ENCODE results near the gene GALNT10.

GALNT10 gene

DNA sequence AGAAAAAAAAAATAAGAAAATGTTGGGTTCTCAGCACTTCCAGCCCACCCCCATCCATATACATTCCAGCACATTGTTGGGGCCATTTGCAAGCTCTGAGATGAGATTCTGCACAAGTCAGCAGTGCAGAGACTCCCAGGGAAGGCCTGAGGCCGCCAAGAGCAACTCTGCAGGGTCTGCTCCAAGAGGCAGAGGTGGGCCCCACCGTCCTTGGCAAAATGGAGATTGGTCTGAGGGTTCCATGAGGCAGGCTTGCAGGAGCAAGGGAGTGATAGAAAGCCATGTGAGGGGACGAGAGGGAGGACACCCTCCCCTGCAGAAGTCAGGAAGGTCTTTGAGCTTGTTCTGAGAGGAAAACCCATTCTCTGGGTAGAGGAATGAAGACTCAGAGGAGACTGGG lies 203.3 kb downstream of the GALNT10 start:
- DNase-seq: peak in 1 of 10 donors; percentile 54
- intact Hi-C loops (cut with DNase I): no loop called here

DNA sequence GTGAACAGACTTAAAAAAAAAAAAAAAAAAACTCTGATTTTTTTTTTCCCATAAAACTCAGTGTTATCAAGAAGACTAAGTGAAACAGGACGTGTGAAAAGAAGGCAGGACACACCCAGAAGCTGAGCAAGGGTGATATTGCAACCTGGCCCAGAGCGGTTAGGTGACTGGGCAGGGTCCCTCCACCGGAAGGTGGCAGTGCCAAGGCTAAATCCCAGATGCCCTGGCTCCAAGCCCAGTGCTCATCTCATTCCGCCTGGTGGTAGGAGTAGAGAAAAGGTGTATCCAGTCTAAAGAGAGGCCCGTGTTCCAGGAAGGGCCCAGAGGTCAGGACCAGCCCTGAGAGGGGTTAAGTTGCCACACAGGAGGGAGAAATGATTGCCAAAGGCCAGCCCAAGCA lies 203.8 kb downstream of the GALNT10 start:
- intact Hi-C loops (cut with DNase I): no loop called here
- peak in 1 of 10 donors; percentile 74 for DNase-seq

- peak in 1 of 10 donors; percentile 69 for DNase-seq
- intact Hi-C loops (cut with DNase I): no loop called here
These were observed 205.0 kb downstream of the GALNT10 start for GRCh38 chr5:154395407-154396106.

DNA sequence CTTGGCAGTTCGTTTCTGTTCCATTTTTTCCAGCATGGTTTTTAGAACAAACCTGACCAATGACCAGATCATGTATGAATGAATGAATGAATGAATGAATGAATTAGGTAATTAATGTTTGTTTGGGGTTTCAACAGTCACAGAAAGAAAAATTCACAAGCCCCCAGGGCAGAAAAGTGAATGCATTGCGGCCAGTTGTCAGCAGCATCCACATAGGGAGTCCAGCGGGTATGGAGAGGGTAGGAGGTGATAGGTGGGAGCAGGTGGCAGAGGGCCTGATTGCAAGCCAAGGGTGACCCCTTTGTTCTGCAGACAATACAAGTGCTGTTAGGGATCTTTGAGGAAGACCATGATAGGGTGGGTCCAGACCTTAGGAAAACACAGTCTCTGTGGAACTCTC lies 205.6 kb downstream of the GALNT10 start:
- DNase-seq: peak in 1 of 10 donors; percentile 33
- intact Hi-C loops (cut with DNase I): no loop called here

DNA sequence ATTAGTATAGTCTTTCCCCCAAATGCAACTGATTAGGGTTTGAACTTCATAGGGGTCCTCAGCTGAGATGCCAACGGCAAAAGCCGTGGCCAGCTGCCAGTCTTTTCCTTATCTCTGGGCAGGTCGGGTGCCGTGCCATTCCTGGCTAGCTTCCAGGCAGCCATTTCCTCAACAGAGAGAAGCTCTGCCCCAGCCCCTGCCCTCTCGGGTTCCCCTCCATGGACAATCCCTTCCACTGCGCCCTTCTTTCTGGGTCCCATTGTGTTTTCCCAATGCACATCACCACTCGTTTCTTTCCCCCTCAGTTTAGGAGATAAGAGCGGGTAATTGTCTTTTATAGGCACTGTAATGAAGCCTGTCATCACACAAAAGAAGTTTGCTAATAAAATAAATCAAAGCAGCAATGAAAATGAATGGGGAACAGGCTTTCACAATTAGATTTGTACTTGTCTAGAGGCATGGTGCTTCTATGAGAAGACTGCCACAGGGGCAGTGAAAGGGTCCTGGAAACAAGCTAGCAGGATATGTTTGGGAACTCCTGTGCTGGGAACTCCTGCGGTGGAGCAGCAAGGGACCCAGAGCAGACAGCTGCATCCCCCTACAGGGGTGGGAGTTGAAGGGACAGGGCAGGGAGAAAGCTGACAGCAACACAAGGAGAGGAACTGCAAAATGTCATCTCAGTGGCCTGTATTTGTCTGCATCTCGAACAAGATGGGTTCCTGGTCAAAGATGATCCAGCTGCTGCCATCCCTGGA lies 207.3 kb downstream of the GALNT10 start:
- intact Hi-C loops (cut with DNase I): no loop called here

DNA sequence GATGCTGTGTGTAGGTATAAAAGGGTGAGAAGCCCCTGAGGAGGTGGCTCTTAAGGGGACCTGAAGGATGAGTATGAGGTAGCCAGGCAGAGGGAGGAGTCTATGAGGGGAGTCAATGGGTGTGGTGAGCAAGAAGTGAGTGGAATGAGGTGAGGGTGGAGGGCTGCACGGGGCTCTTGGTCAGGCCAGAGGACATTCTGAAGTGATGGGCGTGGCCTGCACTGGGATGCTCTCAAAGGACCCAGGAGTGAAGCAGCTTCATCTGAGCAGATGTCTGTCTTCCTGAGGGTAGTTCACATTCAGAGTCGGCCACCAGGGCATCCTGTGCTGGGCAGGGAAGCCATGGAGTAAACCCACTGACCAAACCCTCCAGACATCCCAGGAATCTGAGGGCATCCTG lies 210.1 kb downstream of the GALNT10 start:
- DNase-seq: peak in 1 of 10 donors; percentile 59
- intact Hi-C loops (cut with DNase I): no loop called here

More for the DNA sequence above, 207.3 kb downstream of the GALNT10 start:
- peak in 1 of 10 donors; percentile 79 for DNase-seq

DNA sequence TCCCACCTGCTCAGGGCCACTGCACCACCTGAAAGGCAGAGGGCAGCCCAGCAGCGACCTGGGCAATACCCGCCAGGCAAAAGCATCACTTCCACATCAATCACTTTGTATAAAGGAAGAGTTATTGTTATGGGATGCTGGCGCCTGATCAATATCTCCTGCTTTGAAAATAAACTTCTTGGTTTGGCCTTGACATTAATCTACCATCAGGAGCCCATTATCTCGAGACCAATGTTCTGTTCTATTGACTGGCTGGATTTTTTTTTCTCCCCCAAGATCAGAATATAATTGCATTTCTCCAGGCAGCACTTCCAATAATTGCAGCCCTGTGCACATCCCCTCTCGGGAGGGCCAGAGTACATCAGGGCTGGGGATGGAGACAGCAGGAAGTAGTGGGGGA lies 210.8 kb downstream of the GALNT10 start:
- peak in 1 of 10 donors; percentile 34 for DNase-seq
- intact Hi-C loops (cut with DNase I): no loop called here

DNA sequence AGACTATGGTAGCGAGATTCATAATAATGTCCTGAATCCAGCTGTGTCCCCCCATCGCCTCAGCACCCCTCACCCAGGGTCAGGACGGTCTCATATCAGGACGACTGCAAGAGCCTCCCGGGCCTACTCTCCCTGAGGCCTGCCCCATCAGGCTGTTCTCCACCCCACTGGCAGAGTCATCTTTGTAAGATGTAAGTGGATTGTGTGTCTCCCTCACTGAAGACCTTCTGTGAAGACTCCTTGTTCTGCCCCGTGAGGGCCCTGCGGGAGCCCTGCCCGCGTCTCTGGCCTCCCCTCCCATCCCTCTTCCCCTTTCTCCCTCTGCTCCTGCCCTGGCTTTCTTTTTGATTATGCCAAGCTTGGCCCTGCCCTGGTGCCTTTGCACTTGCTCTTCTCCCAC lies 211.4 kb downstream of the GALNT10 start:
- peak in 1 of 10 donors; percentile 52 for DNase-seq
- intact Hi-C loops (cut with DNase I): no loop called here

- DNase-seq: peak in 1 of 10 donors; percentile 45
- intact Hi-C loops (cut with DNase I): no loop called here
These were observed 212.1 kb downstream of the GALNT10 start for GRCh38 chr5:154402611-154403010.

DNA sequence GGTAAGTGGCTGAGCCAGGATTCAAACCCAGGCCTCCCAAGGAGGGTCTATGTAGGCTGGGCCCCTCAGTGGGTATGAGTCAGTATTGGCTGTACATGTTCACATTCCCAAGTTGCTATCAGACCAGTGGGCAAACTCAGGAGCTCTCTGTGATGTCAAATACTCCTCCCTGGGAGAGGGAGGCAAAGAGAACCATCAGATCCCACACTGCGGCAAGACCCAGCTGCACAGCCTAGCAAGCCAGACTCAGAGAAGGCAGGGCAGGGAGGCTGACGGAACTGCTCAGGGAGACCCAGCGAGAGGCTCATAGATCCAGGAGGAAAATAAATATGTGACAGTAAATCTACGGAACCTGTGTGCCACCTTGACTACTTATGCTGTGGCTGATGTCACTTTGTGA lies 212.7 kb downstream of the GALNT10 start:
- peak in 1 of 10 donors; percentile 29 for DNase-seq
- intact Hi-C loops (cut with DNase I): no loop called here

GRCh38 chr5:154403776-154404387 lies 213.3 kb downstream of the GALNT10 start:
- DNase-seq: peak in 1 of 10 donors; percentile 80
- intact Hi-C loops (cut with DNase I): no loop called here

GRCh38 chr5:154405078-154405792 lies 214.7 kb downstream of the GALNT10 start:
- peak; percentile 70 to 97 (median 84) for DNase-seq
- intact Hi-C loops (cut with DNase I): loop anchor here (1.0 to 5.0 kb wide), 3 partner anchors 213 to 431 kb away; partner anchors contain the start of gene GALNT10

- intact Hi-C loops (cut with DNase I): loop anchor here (5.0 kb wide), 1 partner anchor 214 kb away; the partner anchor contains the start of gene GALNT10
- peak in 1 of 10 donors; percentile 15 for DNase-seq
These were observed 215.7 kb downstream of the GALNT10 start for GRCh38 chr5:154406231-154406630.

DNA sequence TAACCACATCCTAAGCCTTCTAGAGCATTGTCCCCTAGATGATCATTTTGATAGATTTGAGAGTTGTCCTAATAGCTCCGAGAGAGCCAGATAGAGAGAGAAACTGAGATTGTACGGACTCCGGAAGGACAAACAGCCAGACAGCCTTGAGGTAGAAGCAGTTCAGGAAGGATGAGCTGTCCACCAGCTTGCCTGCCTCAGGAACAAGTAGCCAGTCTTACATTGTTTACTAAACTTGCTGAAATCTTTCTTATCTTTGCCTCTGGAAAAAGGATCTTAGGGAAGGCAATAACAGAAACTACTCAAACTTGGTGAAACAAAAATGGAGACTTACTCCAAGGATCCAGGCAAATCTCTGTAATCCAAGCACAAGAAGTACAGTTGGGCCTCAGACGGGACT lies 216.3 kb downstream of the GALNT10 start:
- no peak for DNase-seq

DNA sequence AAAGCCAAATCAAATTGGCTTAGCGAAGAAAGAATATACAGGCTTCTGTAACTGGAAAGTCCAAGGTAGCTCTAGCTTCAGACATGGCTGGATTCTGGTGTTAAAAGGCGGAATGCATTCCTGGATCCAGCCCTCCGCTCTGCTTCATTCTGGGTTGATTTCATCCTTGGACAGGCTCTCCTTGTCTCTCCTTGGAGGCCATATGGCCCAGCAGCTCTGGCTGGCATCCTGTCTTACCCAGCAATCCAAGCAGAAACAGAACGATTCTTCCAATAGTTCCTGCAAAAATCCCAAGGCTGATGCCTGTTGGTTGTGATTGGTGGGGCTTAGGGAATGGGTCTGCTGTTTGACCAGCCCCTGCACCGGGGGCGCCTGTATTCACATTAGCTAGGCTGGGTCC lies 218.3 kb downstream of the GALNT10 start:
- intact Hi-C loops (cut with DNase I): loop anchor here (5.0 kb wide), 1 partner anchor 217 kb away; the partner anchor contains the start of gene GALNT10
- DNase-seq: peak in 2 of 10 donors; percentile 19 to 30

More for the DNA sequence above, 216.3 kb downstream of the GALNT10 start:
- intact Hi-C loops (cut with DNase I): loop anchor here (5.0 kb wide), 1 partner anchor 215 kb away; the partner anchor contains the start of gene GALNT10

DNA sequence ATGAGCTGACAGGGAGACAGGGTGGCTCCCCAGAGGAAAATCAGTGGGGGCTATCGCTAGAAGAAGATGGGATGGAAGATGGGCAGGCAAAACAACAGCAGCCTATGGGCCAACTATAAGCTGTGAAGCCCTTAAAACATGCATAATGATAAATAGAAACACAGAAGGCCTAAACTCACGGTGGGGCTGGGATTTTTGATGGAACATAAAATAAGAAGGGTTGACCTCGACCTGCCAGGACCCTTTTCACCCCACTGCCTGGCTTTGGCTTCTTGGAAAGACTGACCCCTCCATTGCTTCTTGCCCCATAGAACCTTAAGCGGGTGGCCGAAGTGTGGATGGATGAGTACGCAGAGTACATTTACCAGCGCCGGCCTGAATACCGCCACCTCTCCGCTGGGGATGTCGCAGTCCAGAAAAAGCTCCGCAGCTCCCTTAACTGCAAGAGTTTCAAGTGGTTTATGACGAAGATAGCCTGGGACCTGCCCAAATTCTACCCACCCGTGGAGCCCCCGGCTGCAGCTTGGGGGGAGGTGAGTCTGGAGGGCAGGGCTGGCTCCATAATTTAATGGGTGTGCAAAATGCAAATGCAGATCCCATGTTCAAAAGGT lies 218.8 kb downstream of the GALNT10 start:
- intact Hi-C loops (cut with DNase I): loop anchor here (5.0 kb wide), 1 partner anchor 217 kb away; the partner anchor contains the start of gene GALNT10
- DNase-seq: peak in 1 of 10 donors; percentile 64

DNA sequence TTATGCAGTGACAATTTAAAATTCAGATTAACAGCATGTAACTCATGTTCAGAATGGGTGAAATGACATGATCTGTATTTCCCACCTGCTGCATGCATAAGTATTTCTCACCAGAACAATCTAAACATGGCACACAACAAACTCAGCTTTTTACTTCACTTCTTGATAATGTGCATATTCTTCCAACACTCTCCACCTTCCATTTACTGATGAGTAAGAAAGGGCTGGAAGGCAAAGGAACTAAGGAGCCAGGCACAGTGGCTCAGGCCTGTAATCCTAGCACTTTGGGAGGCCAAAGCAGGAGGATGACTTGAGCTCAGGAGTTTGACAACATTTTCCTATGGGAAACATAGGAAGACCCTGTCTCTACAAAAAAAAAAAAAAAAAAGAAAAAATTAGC lies 219.5 kb downstream of the GALNT10 start:
- peak in 1 of 10 donors; percentile 35 for DNase-seq
- intact Hi-C loops (cut with DNase I): no loop called here

- intact Hi-C loops (cut with DNase I): no loop called here
- DNase-seq: peak in 1 of 10 donors; percentile 21
These were observed 220.3 kb downstream of the GALNT10 start for GRCh38 chr5:154410786-154411185.

GRCh38 chr5:154411338-154411737 lies 220.8 kb downstream of the GALNT10 start:
- DNase-seq: peak in 1 of 10 donors; percentile 25
- intact Hi-C loops (cut with DNase I): no loop called here

- intact Hi-C loops (cut with DNase I): no loop called here
- DNase-seq: no peak
These were observed 221.8 kb downstream of the GALNT10 start for GRCh38 chr5:154412316-154412715.

Data from posterior cingulate gyrus (tissue), 11 donors.